Measurements from ENCODE around the gene ZBBX.

- TF ChIP-seq, protein P1, sequence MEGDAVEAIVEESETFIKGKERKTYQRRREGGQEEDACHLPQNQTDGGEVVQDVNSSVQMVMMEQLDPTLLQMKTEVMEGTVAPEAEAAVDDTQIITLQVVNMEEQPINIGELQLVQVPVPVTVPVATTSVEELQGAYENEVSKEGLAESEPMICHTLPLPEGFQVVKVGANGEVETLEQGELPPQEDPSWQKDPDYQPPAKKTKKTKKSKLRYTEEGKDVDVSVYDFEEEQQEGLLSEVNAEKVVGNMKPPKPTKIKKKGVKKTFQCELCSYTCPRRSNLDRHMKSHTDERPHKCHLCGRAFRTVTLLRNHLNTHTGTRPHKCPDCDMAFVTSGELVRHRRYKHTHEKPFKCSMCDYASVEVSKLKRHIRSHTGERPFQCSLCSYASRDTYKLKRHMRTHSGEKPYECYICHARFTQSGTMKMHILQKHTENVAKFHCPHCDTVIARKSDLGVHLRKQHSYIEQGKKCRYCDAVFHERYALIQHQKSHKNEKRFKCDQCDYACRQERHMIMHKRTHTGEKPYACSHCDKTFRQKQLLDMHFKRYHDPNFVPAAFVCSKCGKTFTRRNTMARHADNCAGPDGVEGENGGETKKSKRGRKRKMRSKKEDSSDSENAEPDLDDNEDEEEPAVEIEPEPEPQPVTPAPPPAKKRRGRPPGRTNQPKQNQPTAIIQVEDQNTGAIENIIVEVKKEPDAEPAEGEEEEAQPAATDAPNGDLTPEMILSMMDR (IDR thresholded peaks at IDR 0.05) = no peak
- TF ChIP-seq EP300 (IDR thresholded peaks at IDR 0.05) = no peak
These were observed 73.8 kb downstream of the ZBBX start for GRCh38 chr3:167306319-167306718.

All from suprapubic skin (tissue), 3 donors.